HepG2 (cell line): ENCODE data around the gene ZCCHC4. TPM values are rescaled to one million over a fixed set of nuclear protein-coding genes. Genes with fewer than 3 reads are reported as not detected.
A peak's percentile ranks its signal among the peaks of the same experiment; 100 is the strongest.

Source experiments
- CAMTA2 ChIP-seq: sonication (generic); formaldehyde crosslinking; IDR thresholded peaks from 2 replicates; pipeline ENCODE4 v1.4.0; 2020; ENCODE audit warnings: mild to moderate bottlenecking, missing genetic modification reagents, borderline replicate concordance
- CC2D1A ChIP-seq: sonication (generic); formaldehyde crosslinking; IDR thresholded peaks from 2 replicates; pipeline ENCODE4 v1.8.1; 2023; ENCODE audit warnings: mild to moderate bottlenecking, missing genetic modification reagents
- DMAP1 ChIP-seq: IDR thresholded peaks from 2 replicates; pipeline ENCODE4 v1.6.1; 2016
- DPF2 ChIP-seq: sonication (generic); formaldehyde crosslinking; IDR thresholded peaks from 2 replicates; pipeline ENCODE4 v1.4.0; 2020; ENCODE audit warnings: mild to moderate bottlenecking, low read depth, missing genetic modification reagents, borderline replicate concordance
- DRAP1 ChIP-seq: IDR thresholded peaks from 2 replicates; pipeline ENCODE4 v1.6.1; 2016; ENCODE audit warnings: missing genetic modification reagents, missing compliant biosample characterization
- FOXC1 ChIP-seq: sonication (generic); formaldehyde crosslinking; IDR thresholded peaks from 2 replicates; pipeline ENCODE4 v1.8.0; 2022; ENCODE audit warnings: mild to moderate bottlenecking, missing genetic modification reagents, borderline replicate concordance
- GLI4 ChIP-seq: sonication (generic); formaldehyde crosslinking; IDR thresholded peaks from 2 replicates; pipeline ENCODE4 v1.5.1; 2020; ENCODE audit warnings: missing genetic modification reagents, mild to moderate bottlenecking, moderate library complexity, borderline replicate concordance
- HCFC1 ChIP-seq: fragments of 150-350 bp; IDR thresholded peaks from 2 replicates; pipeline ENCODE4 v1.6.1; 2014; ENCODE audit warnings: low read depth, low read length
- MED8 ChIP-seq: sonication (generic); formaldehyde crosslinking; IDR thresholded peaks from 2 replicates; pipeline ENCODE4 v1.8.1; 2023; ENCODE audit warnings: mild to moderate bottlenecking, missing genetic modification reagents; ENCODE audit not compliant: insufficient replicate concordance
- NFE2L2 ChIP-seq: fragments of 150-350 bp; IDR thresholded peaks from 2 replicates; pipeline ENCODE4 v1.6.1; 2014; ENCODE audit warnings: low read length
- NFKBIZ ChIP-seq: IDR thresholded peaks from 2 replicates; pipeline ENCODE4 v1.6.1; 2018; ENCODE audit warnings: missing genetic modification reagents, missing compliant biosample characterization
- PAF1 ChIP-seq: IDR thresholded peaks from 2 replicates; pipeline ENCODE4 v1.6.1; 2016; ENCODE audit warnings: missing genetic modification reagents, missing compliant biosample characterization
- PAWR ChIP-seq: sonication (generic); formaldehyde crosslinking; IDR thresholded peaks from 2 replicates; pipeline ENCODE4 v1.4.0; 2020; ENCODE audit warnings: missing genetic modification reagents, mild to moderate bottlenecking, borderline replicate concordance
- PCBP2 ChIP-seq: fragments of 200-400 bp; formaldehyde crosslinking; optimal IDR thresholded peaks from 2 replicates; pipeline ENCODE3; 2018; ENCODE audit warnings: low read length, low read depth; ENCODE audit not compliant: poor library complexity, severe bottlenecking
- POLR2AphosphoS5 ChIP-seq: IDR thresholded peaks from 2 replicates; pipeline ENCODE4 v1.6.1; 2012; ENCODE audit warnings: low read depth, low read length
- POLR2G ChIP-seq: fragments of 200-400 bp; formaldehyde crosslinking; IDR thresholded peaks from 2 replicates; pipeline ENCODE4 v1.6.1; 2018; ENCODE audit warnings: mild to moderate bottlenecking, low read depth, low read length, moderate library complexity
- RFX1 ChIP-seq: fragments of 450-650 bp; IDR thresholded peaks from 2 replicates; pipeline ENCODE4 v1.6.1; 2017
- SKI ChIP-seq: fragments of 450-650 bp; IDR thresholded peaks from one replicate; pipeline ENCODE4 v1.6.1; 2018; ENCODE audit warnings: mild to moderate bottlenecking; ENCODE audit not compliant: partially characterized antibody
- SMC3 ChIP-seq: IDR thresholded peaks from 2 replicates; pipeline ENCODE4 v1.6.1; 2011; ENCODE audit warnings: low read length, improper control_type of control experiment
- USF2 ChIP-seq, 2 experiments: sonication (generic) in 1 of 2; formaldehyde crosslinking in 1 of 2; IDR thresholded peaks; 2 replicates each; pipeline versions ENCODE4 v1.5.1 to v1.6.1; 2011 to 2020; ENCODE audit warnings: borderline replicate concordance in 1 of 2, low read depth in 1 of 2, low read length in 1 of 2, mild to moderate bottlenecking in 1 of 2, missing genetic modification reagents in 1 of 2, moderate library complexity in 1 of 2
- ZFYVE20 ChIP-seq: sonication (generic); formaldehyde crosslinking; IDR thresholded peaks from 2 replicates; pipeline ENCODE4 v1.8.0; 2023; ENCODE audit warnings: low read depth, mild to moderate bottlenecking, moderate library complexity, missing genetic modification reagents, borderline replicate concordance
- ZNF296 ChIP-seq: sonication (generic); formaldehyde crosslinking; conservative IDR thresholded peaks from 2 replicates; pipeline ENCODE4 v1.5.0; 2020; ENCODE audit warnings: mild to moderate bottlenecking, missing genetic modification reagents
- ZNF382 ChIP-seq: sonication (generic); formaldehyde crosslinking; IDR thresholded peaks from 2 replicates; pipeline ENCODE4 v1.5.0; 2020; ENCODE audit warnings: missing genetic modification reagents, mild to moderate bottlenecking, borderline replicate concordance
- ZNF432 ChIP-seq: sonication (generic); formaldehyde crosslinking; IDR thresholded peaks from 2 replicates; pipeline ENCODE4 v1.5.0; 2020; ENCODE audit warnings: missing genetic modification reagents, mild to moderate bottlenecking, borderline replicate concordance
- ZNF629 ChIP-seq: sonication (generic); formaldehyde crosslinking; conservative IDR thresholded peaks from 2 replicates; pipeline ENCODE4 v1.5.0; 2020; ENCODE audit warnings: missing genetic modification reagents
- ZNF780A ChIP-seq: sonication (generic); formaldehyde crosslinking; IDR thresholded peaks from 2 replicates; pipeline ENCODE4 v1.8.0; 2022; ENCODE audit warnings: mild to moderate bottlenecking, missing genetic modification reagents, moderate library complexity
- ZNF790 ChIP-seq: sonication (generic); formaldehyde crosslinking; IDR thresholded peaks from 2 replicates; pipeline ENCODE4 v1.8.0; 2022; ENCODE audit warnings: missing genetic modification reagents, mild to moderate bottlenecking, borderline replicate concordance
- ZSCAN29 ChIP-seq: sonication (generic); formaldehyde crosslinking; conservative IDR thresholded peaks from 2 replicates; pipeline ENCODE4 v1.4.0; 2020; ENCODE audit warnings: mild to moderate bottlenecking, missing genetic modification reagents
- polyA plus RNA-seq, 8 experiments: library from polyadenylated mRNA; depleted of rRNA in 3 of 8; stranded (reverse) in 7 of 8; unstranded in 1 of 8; fragments of >200 nt; fragmentation: Illumina TruSeq in 4 of 8; extraction: Trizol in 4 of 8; gene quantifications; 2 replicates each; pipeline versions ENCODE4 v1.2.1 to v1.2.3, GENCODE V29; 2011 to 2016; ENCODE audit warnings: low read depth in 4 of 8, missing spikeins in 1 of 8, mixed read lengths in 1 of 8; ENCODE audit not compliant: insufficient read depth in 1 of 8
- total RNA-seq, 5 experiments: library from RNA; depleted of rRNA; stranded (reverse); fragments of >200 nt; fragmentation: Illumina TruSeq; extraction: Trizol; gene quantifications; 2 replicates each; pipeline ENCODE4 v1.2.3, GENCODE V29; 2016; ENCODE audit warnings: low read depth in 1 of 5

Gene ZCCHC4
- total and polyA plus RNA-seq, 2 of the 13 experiments (the other 11 are each of a cell fraction or from before 2014, with no cell fraction given) = 13.2 to 15.0 TPM

GRCh38 chr4:25312496-25313200 lies at the start of gene ZCCHC4 (continued):
- TF ChIP-seq DRAP1 (CRISPR knock-in tag) (peak; percentile 70), POLR2G (peak; percentile 90), POLR2AphosphoS5 (peak; percentile 73), ZNF629 (CRISPR knock-in tag) (0 out of 2 replicates have a peak, but pooled peaks have one; percentile 36), ZNF432 (CRISPR knock-in tag) (no peak), ZSCAN29 (no peak), CAMTA2 (CRISPR knock-in tag) (no peak), ZNF382 (CRISPR knock-in tag) (no peak), DPF2 (CRISPR knock-in tag) (no peak), PAWR (no peak), ZNF790 (CRISPR knock-in tag) (peak; percentile 64; the same call in 1 of the 2 replicates), NFE2L2 (no peak), MED8 (CRISPR knock-in tag) (peak; percentile 73), CC2D1A (CRISPR knock-in tag) (no peak), PCBP2 (no peak), FOXC1 (CRISPR knock-in tag) (peak; percentile 53; the same call in 1 of the 2 replicates), DMAP1 (CRISPR knock-in tag) (peak; percentile 88), USF2 (IDR thresholded peaks at IDR 0.05; ENCODE audit: low read depth, low read length) (no peak), USF2 (CRISPR knock-in tag; IDR thresholded peaks at IDR 0.05; ENCODE audit: borderline replicate concordance) (no peak), SKI (peak; percentile 40), NFKBIZ (no peak), ZFYVE20 (no peak), PAF1 (CRISPR knock-in tag) (no peak), GLI4 (peak; percentile 93; the same call in 1 of the 2 replicates), HCFC1 (peak; percentile 71), RFX1 (no peak), ZNF780A (CRISPR knock-in tag) (no peak), SMC3 (peak; percentile 3; the same call in 1 of the 2 replicates), ZNF296 (CRISPR knock-in tag) (no peak)
